Measurements from ENCODE around the gene WDR1. TPM values are rescaled to one million over a fixed set of nuclear protein-coding genes. Genes with fewer than 3 reads are reported as not detected.

The WDR1 gene
- total and polyA plus RNA-seq, 7 experiments from 2014 or later, result 242 to 470 (median 330) TPM

GRCh38 chr4:10032625-10033024 is 84.0 kb downstream of the WDR1 start:
- Mint-ChIP-seq H3K27me3 (peaks cover 0 to 5% (median 3%) of the 10 kb centered on the region in 5 donors), H3K36me3 (peaks cover 0 to 17% (median 9%) of the 10 kb centered on the region in 5 donors), H3K4me3 (no peak overlapping the region), H3K4me1 (peaks cover 0 to 20% (median 0%) of the 10 kb centered on the region in 7 donors), H3K9me3 (no peaks in the 10 kb centered on the region), H3K27ac (no peak overlapping the region)
- H3K27me3 ChIP-seq (ENCODE audit: control insufficient read depth in 2 of 2, insufficient read depth in 2 of 2, low read length in 2 of 2), result no peaks in the 10 kb centered on the region
- DNase-seq (no peak), ATAC-seq (peak; percentile 76)
- H3K27ac ChIP-seq (ENCODE audit: low read depth, low read length), result no peak overlapping the region
- no peaks in the 10 kb centered on the region for H3K9me3 ChIP-seq (ENCODE audit: control insufficient read depth in 2 of 3, low read length in 3 of 3)
- H3K4me3 ChIP-seq (ENCODE audit: low read length), result no peak overlapping the region
- intact Hi-C loops (cut with micrococcal nuclease), result no loop called here
- H3K4me1 ChIP-seq (ENCODE audit: control insufficient read depth in 2 of 2, insufficient read depth in 2 of 2, low read length in 2 of 2), result no peaks in the 10 kb centered on the region
- POLR2A ChIA-PET, result no interaction called here
- CTCF ChIA-PET, result no interaction called here
- H3K36me3 ChIP-seq (ENCODE audit: control insufficient read depth in 2 of 3, insufficient read depth in 3 of 3, low read length in 3 of 3), result no peaks in the 10 kb centered on the region

- POLR2A ChIA-PET, result no interaction called here
- no peak overlapping the region for H3K4me3 Mint-ChIP-seq
- CTCF ChIA-PET, result no interaction called here
Measured at GRCh38 chr4:10031668-10032590, 84.7 kb downstream of the WDR1 start.

GRCh38 chr4:10030972-10031667 is 85.5 kb downstream of the WDR1 start:
- ATAC-seq, result no peak
- DNase-seq, result no peak
- intact Hi-C loops (cut with micrococcal nuclease), result no loop called here
- POLR2A ChIA-PET, result no interaction called here
- no peaks in the 10 kb centered on the region for H3K9me3 Mint-ChIP-seq
- Histone ChIP-seq H3K4me1 (ENCODE audit: control insufficient read depth in 2 of 2, insufficient read depth in 2 of 2, low read length in 2 of 2) (no peaks in the 10 kb centered on the region), H3K27me3 (ENCODE audit: control insufficient read depth in 2 of 2, insufficient read depth in 2 of 2, low read length in 2 of 2) (no peaks in the 10 kb centered on the region), H3K27ac (ENCODE audit: low read depth, low read length) (no peak overlapping the region), H3K9me3 (ENCODE audit: control insufficient read depth in 2 of 3, low read length in 3 of 3) (no peaks in the 10 kb centered on the region), H3K4me3 (ENCODE audit: low read length) (no peak overlapping the region), H3K36me3 (ENCODE audit: control insufficient read depth in 2 of 3, insufficient read depth in 3 of 3, low read length in 3 of 3) (no peaks in the 10 kb centered on the region)
- H3K4me3 Mint-ChIP-seq, result no peak overlapping the region
- H3K4me1 Mint-ChIP-seq, result peaks cover 0 to 20% (median 0%) of the 10 kb centered on the region in 7 donors
- H3K36me3 Mint-ChIP-seq, result peaks cover 0 to 8% (median 5%) of the 10 kb centered on the region in 5 donors
- peaks cover 0 to 13% (median 5%) of the 10 kb centered on the region in 5 donors for H3K27me3 Mint-ChIP-seq
- CTCF ChIA-PET, result interaction anchor here (0.6 kb wide), 1 partner anchor 512 kb away, joined by 5 read pairs; no protein-coding TSS in a partner anchor
- no peak overlapping the region for H3K27ac Mint-ChIP-seq

More at GRCh38 chr4:10031668-10032590, 84.7 kb downstream of the WDR1 start:
- H3K27me3 Mint-ChIP-seq, result peaks cover 0 to 8% (median 5%) of the 10 kb centered on the region in 5 donors
- H3K4me1 ChIP-seq (ENCODE audit: control insufficient read depth in 2 of 2, insufficient read depth in 2 of 2, low read length in 2 of 2), result no peaks in the 10 kb centered on the region
- ATAC-seq (no peak), DNase-seq (no peak)
- intact Hi-C loops (cut with micrococcal nuclease), result no loop called here
- no peaks in the 10 kb centered on the region for H3K9me3 Mint-ChIP-seq
- H3K27ac Mint-ChIP-seq, result peak overlapping the region in 1 of 9 donors; percentile 25
- no peak overlapping the region for H3K4me3 ChIP-seq (ENCODE audit: low read length)
- no peaks in the 10 kb centered on the region for H3K9me3 ChIP-seq (ENCODE audit: control insufficient read depth in 2 of 3, low read length in 3 of 3)
- no peak overlapping the region for H3K27ac ChIP-seq (ENCODE audit: low read depth, low read length)
- H3K36me3 Mint-ChIP-seq, result peaks cover 0 to 13% (median 9%) of the 10 kb centered on the region in 5 donors
- peaks cover 0 to 20% (median 0%) of the 10 kb centered on the region in 7 donors for H3K4me1 Mint-ChIP-seq
- H3K36me3 ChIP-seq (ENCODE audit: control insufficient read depth in 2 of 3, insufficient read depth in 3 of 3, low read length in 3 of 3), result no peaks in the 10 kb centered on the region
- H3K27me3 ChIP-seq (ENCODE audit: control insufficient read depth in 2 of 2, insufficient read depth in 2 of 2, low read length in 2 of 2), result no peaks in the 10 kb centered on the region

GRCh38 chr4:10029403-10029802 is 87.2 kb downstream of the WDR1 start:
- CTCF ChIA-PET, result interaction anchor here (1.8 kb wide), 1 partner anchor 10 kb away, joined by 5 read pairs; no protein-coding TSS in a partner anchor

GRCh38 chr4:10028910-10029309 is 87.7 kb downstream of the WDR1 start:
- Histone ChIP-seq H3K9me3 (ENCODE audit: control insufficient read depth in 2 of 3, low read length in 3 of 3) (no peaks in the 10 kb centered on the region), H3K4me3 (ENCODE audit: low read length) (no peak overlapping the region), H3K4me1 (ENCODE audit: control insufficient read depth in 2 of 2, insufficient read depth in 2 of 2, low read length in 2 of 2) (no peaks in the 10 kb centered on the region), H3K36me3 (ENCODE audit: control insufficient read depth in 2 of 3, insufficient read depth in 3 of 3, low read length in 3 of 3) (no peaks in the 10 kb centered on the region), H3K27me3 (ENCODE audit: control insufficient read depth in 2 of 2, insufficient read depth in 2 of 2, low read length in 2 of 2) (no peaks in the 10 kb centered on the region), H3K27ac (ENCODE audit: low read depth, low read length) (no peak overlapping the region)
- CTCF ChIA-PET, result interaction anchor here (1.8 kb wide), 1 partner anchor 9 kb away, joined by 5 read pairs; no protein-coding TSS in a partner anchor
- intact Hi-C loops (cut with micrococcal nuclease), result no loop called here
- Mint-ChIP-seq H3K4me1 (peaks cover 0 to 19% (median 0%) of the 10 kb centered on the region in 7 donors), H3K27me3 (peaks cover 0 to 23% (median 5%) of the 10 kb centered on the region in 5 donors), H3K36me3 (no peaks in the 10 kb centered on the region), H3K27ac (peak overlapping the region in 1 of 9 donors; percentile 47), H3K4me3 (no peak overlapping the region), H3K9me3 (no peaks in the 10 kb centered on the region)
- DNase-seq (no peak), ATAC-seq (no peak)
- POLR2A ChIA-PET, result interaction anchor here (1.0 kb wide), 1 partner anchor 76 kb away, joined by 3 read pairs; no protein-coding TSS in a partner anchor

More at GRCh38 chr4:10029403-10029802, 87.2 kb downstream of the WDR1 start:
- Histone ChIP-seq H3K27ac (ENCODE audit: low read depth, low read length) (no peak overlapping the region), H3K27me3 (ENCODE audit: control insufficient read depth in 2 of 2, insufficient read depth in 2 of 2, low read length in 2 of 2) (no peaks in the 10 kb centered on the region), H3K4me1 (ENCODE audit: control insufficient read depth in 2 of 2, insufficient read depth in 2 of 2, low read length in 2 of 2) (no peaks in the 10 kb centered on the region), H3K4me3 (ENCODE audit: low read length) (no peak overlapping the region), H3K36me3 (ENCODE audit: control insufficient read depth in 2 of 3, insufficient read depth in 3 of 3, low read length in 3 of 3) (no peaks in the 10 kb centered on the region), H3K9me3 (ENCODE audit: control insufficient read depth in 2 of 3, low read length in 3 of 3) (no peaks in the 10 kb centered on the region)
- intact Hi-C loops (cut with micrococcal nuclease), result no loop called here
- Mint-ChIP-seq H3K27ac (no peak overlapping the region), H3K27me3 (peaks cover 0 to 21% (median 5%) of the 10 kb centered on the region in 5 donors), H3K9me3 (no peaks in the 10 kb centered on the region), H3K4me1 (peaks cover 0 to 20% (median 0%) of the 10 kb centered on the region in 7 donors), H3K4me3 (no peak overlapping the region), H3K36me3 (no peaks in the 10 kb centered on the region)
- POLR2A ChIA-PET, result interaction anchor here (1.0 kb wide), 1 partner anchor 75 kb away, joined by 3 read pairs; no protein-coding TSS in a partner anchor
- no peak for DNase-seq
- no peak for ATAC-seq

- ATAC-seq, result no peak
- intact Hi-C loops (cut with micrococcal nuclease), result no loop called here
- peaks cover 0 to 4% (median 0%) of the 10 kb centered on the region in 5 donors for H3K36me3 Mint-ChIP-seq
Measured at GRCh38 chr4:10026485-10026884, 90.1 kb downstream of the WDR1 start.

More at GRCh38 chr4:10026485-10026884, 90.1 kb downstream of the WDR1 start:
- no peak overlapping the region for H3K27ac Mint-ChIP-seq
- Histone ChIP-seq H3K9me3 (ENCODE audit: control insufficient read depth in 2 of 3, low read length in 3 of 3) (no peaks in the 10 kb centered on the region), H3K27ac (ENCODE audit: low read depth, low read length) (no peak overlapping the region), H3K36me3 (ENCODE audit: control insufficient read depth in 2 of 3, insufficient read depth in 3 of 3, low read length in 3 of 3) (no peaks in the 10 kb centered on the region), H3K4me3 (ENCODE audit: low read length) (no peak overlapping the region), H3K4me1 (ENCODE audit: control insufficient read depth in 2 of 2, insufficient read depth in 2 of 2, low read length in 2 of 2) (no peaks in the 10 kb centered on the region), H3K27me3 (ENCODE audit: control insufficient read depth in 2 of 2, insufficient read depth in 2 of 2, low read length in 2 of 2) (no peaks in the 10 kb centered on the region)
- ChIA-PET POLR2A (interaction anchor here (0.6 kb wide), 1 partner anchor 33 kb away, joined by 3 read pairs; no protein-coding TSS in a partner anchor), CTCF (interaction anchor here (0.7 kb wide), 1 partner anchor 9 kb away, joined by 4 read pairs; no protein-coding TSS in a partner anchor)
- H3K9me3 Mint-ChIP-seq, result no peaks in the 10 kb centered on the region
- H3K4me1 Mint-ChIP-seq, result no peaks in the 10 kb centered on the region
- no peak for DNase-seq
- peaks cover 0 to 23% (median 5%) of the 10 kb centered on the region in 5 donors for H3K27me3 Mint-ChIP-seq
- no peak overlapping the region for H3K4me3 Mint-ChIP-seq

Data from naive thymus-derived CD4-positive, alpha-beta T cell (primary cell).